Effector memory CD4-positive, alpha-beta T cell (primary cell): ENCODE data around the gene VWA7.

Experiments
- DNase-seq, 3 donors: peaks; one replicate each; pipeline ENCODE4 v3.0.0-alpha.2; 2020
- H3K27ac ChIP-seq: 2 replicates; pipeline ENCODE4 v1.7.0; 2013; ENCODE audit warnings: mild to moderate bottlenecking, low read length, moderate library complexity; ENCODE audit not compliant: insufficient read depth, poor library complexity, severe bottlenecking
- H3K27me3 ChIP-seq: replicated peaks from 2 replicates; pipeline ENCODE4 v1.7.0; 2013; ENCODE audit warnings: mild to moderate bottlenecking, low read length; ENCODE audit not compliant: insufficient read depth, control insufficient read depth, poor library complexity, severe bottlenecking
- H3K36me3 ChIP-seq: 2 replicates; pipeline ENCODE4 v1.7.0; 2013; ENCODE audit warnings: mild to moderate bottlenecking, low read length, moderate library complexity; ENCODE audit not compliant: control insufficient read depth, insufficient read depth
- H3K4me1 ChIP-seq: 2 replicates; pipeline ENCODE4 v1.7.0; 2013; ENCODE audit warnings: low read length, mild to moderate bottlenecking; ENCODE audit not compliant: control insufficient read depth, insufficient read depth, poor library complexity, severe bottlenecking
- H3K4me3 ChIP-seq: 2 replicates; pipeline ENCODE4 v1.7.0; 2013; ENCODE audit warnings: low read length, low read depth, mild to moderate bottlenecking; ENCODE audit not compliant: insufficient read depth, poor library complexity, severe bottlenecking
- H3K9me3 ChIP-seq: 2 replicates; pipeline ENCODE4 v1.7.0; 2013; ENCODE audit warnings: mild to moderate bottlenecking, low read length, moderate library complexity; ENCODE audit not compliant: control insufficient read depth

The VWA7 gene

GRCh38 chr6:31739639-31740396 lies 37.3 kb downstream of the VWA7 start, which contains the start of gene MSH5:
Gene MSH5 (plus strand): TSS chr6:31740005. CDS start chr6:31740467, 462 bp downstream.
- Histone ChIP-seq H3K4me1 (peaks cover 37% of the 10 kb centered on the region), H3K36me3 (no peaks in the 10 kb centered on the region), H3K27me3 (no peaks in the 10 kb centered on the region), H3K4me3 (peak within 1 kb of the TSS; percentile 86), H3K9me3 (no peaks in the 10 kb centered on the region), H3K27ac (peak within 1 kb of the TSS; percentile 85)
- DNase-seq = peak; percentile 91 to 94 (median 91)

- H3K27ac ChIP-seq = peak overlapping the region; percentile 85
- H3K4me1 ChIP-seq = peaks cover 50% of the 10 kb centered on the region
- H3K9me3 ChIP-seq = no peaks in the 10 kb centered on the region
- peak overlapping the region; percentile 41 for H3K4me3 ChIP-seq
- no peaks in the 10 kb centered on the region for H3K27me3 ChIP-seq
- peaks cover 6% of the 10 kb centered on the region for H3K36me3 ChIP-seq
- DNase-seq = peak; percentile 54 to 68 (median 62)
These were observed 38.8 kb downstream of the VWA7 start for GRCh38 chr6:31737991-31738979.

- peak overlapping the region; percentile 85 for H3K27ac ChIP-seq
- H3K4me1 ChIP-seq = peaks cover 50% of the 10 kb centered on the region
- H3K9me3 ChIP-seq = no peaks in the 10 kb centered on the region
- H3K4me3 ChIP-seq = peak overlapping the region; percentile 41
- peaks cover 10% of the 10 kb centered on the region for H3K36me3 ChIP-seq
- H3K27me3 ChIP-seq = no peaks in the 10 kb centered on the region
- DNase-seq = peak in 1 of 3 donors; percentile 8
These were observed 39.7 kb downstream of the VWA7 start for GRCh38 chr6:31737315-31737990.

- Histone ChIP-seq H3K4me1 (peaks cover 50% of the 10 kb centered on the region), H3K9me3 (no peaks in the 10 kb centered on the region), H3K36me3 (peaks cover 16% of the 10 kb centered on the region), H3K27ac (peak overlapping the region; percentile 85), H3K27me3 (no peaks in the 10 kb centered on the region), H3K4me3 (peak overlapping the region; percentile 66)
- no peak for DNase-seq
These were observed 40.3 kb downstream of the VWA7 start for GRCh38 chr6:31736768-31737314.

- peak within 1 kb of the TSS; percentile 66 for H3K4me3 ChIP-seq
- peak; percentile 60 to 64 (median 64) for DNase-seq
- H3K27ac ChIP-seq = peak within 1 kb of the TSS; percentile 85
- peaks cover 21% of the 10 kb centered on the region for H3K36me3 ChIP-seq
- peaks cover 50% of the 10 kb centered on the region for H3K4me1 ChIP-seq
- no peaks in the 10 kb centered on the region for H3K27me3 ChIP-seq
- no peaks in the 10 kb centered on the region for H3K9me3 ChIP-seq
These were observed 40.9 kb downstream of the VWA7 start, which contains the start of gene CLIC1 for GRCh38 chr6:31736021-31736767. Gene CLIC1 (minus strand): TSS chr6:31736530. CDS start chr6:31736300, 230 bp downstream.

GRCh38 chr6:31734821-31735406 lies 42.2 kb downstream of the VWA7 start:
- Histone ChIP-seq H3K4me1 (peaks cover 47% of the 10 kb centered on the region), H3K27me3 (no peaks in the 10 kb centered on the region), H3K27ac (peak overlapping the region; percentile 85), H3K36me3 (peaks cover 21% of the 10 kb centered on the region), H3K4me3 (peak overlapping the region; percentile 66), H3K9me3 (no peaks in the 10 kb centered on the region)
- DNase-seq = peak in 2 of 3 donors; percentile 51 to 60

- H3K9me3 ChIP-seq = no peaks in the 10 kb centered on the region
- H3K4me3 ChIP-seq = peak overlapping the region; percentile 66
- DNase-seq = peak in 1 of 3 donors; percentile 51
- no peaks in the 10 kb centered on the region for H3K27me3 ChIP-seq
- peak overlapping the region; percentile 85 for H3K27ac ChIP-seq
- H3K36me3 ChIP-seq = peaks cover 21% of the 10 kb centered on the region
- H3K4me1 ChIP-seq = peaks cover 50% of the 10 kb centered on the region
These were observed 42.8 kb downstream of the VWA7 start for GRCh38 chr6:31734247-31734820.

- H3K4me1 ChIP-seq = peaks cover 50% of the 10 kb centered on the region
- peak overlapping the region; percentile 85 for H3K27ac ChIP-seq
- no peak for DNase-seq
- no peaks in the 10 kb centered on the region for H3K9me3 ChIP-seq
- H3K36me3 ChIP-seq = peaks cover 21% of the 10 kb centered on the region
- H3K27me3 ChIP-seq = no peaks in the 10 kb centered on the region
- H3K4me3 ChIP-seq = no peak overlapping the region
These were observed 43.4 kb downstream of the VWA7 start for GRCh38 chr6:31733734-31734133.
